NCI-H82 (cell line): ENCODE results near the gene DMAC2L.
A peak's percentile ranks its signal among the peaks of the same experiment; 100 is the strongest.
"Not testable (repeated sequence)": the region's sequence is repeated elsewhere in the genome, so short reads cannot be mapped to it uniquely, and the experiment has no call there.

ENCODE experiments used
- DNase-seq: peaks from one replicate; lab custom pipeline; 2025; lab: John Stamatoyannopoulos, UW

Gene DMAC2L, protein sequence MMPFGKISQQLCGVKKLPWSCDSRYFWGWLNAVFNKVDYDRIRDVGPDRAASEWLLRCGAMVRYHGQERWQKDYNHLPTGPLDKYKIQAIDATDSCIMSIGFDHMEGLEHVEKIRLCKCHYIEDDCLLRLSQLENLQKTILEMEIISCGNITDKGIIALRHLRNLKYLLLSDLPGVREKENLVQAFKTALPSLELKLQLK

GRCh38 chr14:50311972-50312733 lies at the start of gene DMAC2L, which contains the start of gene L2HGDH:
Gene DMAC2L (plus strand): TSS chr14:50312324. CDS start chr14:50321488, 9,164 bp downstream.
Gene L2HGDH (minus strand): TSS chr14:50312229. CDS start chr14:50312150, 79 bp downstream.
- DNase-seq, result peak; percentile 96

GRCh38 chr14:50262865-50263264 lies 49.3 kb upstream of the DMAC2L start:
- DNase-seq, result no peak

GRCh38 chr14:50263321-50263720 lies 48.8 kb upstream of the DMAC2L start:
- DNase-seq, result no peak

GRCh38 chr14:50265029-50265428 lies 47.1 kb upstream of the DMAC2L start:
- no peak for DNase-seq

DNA sequence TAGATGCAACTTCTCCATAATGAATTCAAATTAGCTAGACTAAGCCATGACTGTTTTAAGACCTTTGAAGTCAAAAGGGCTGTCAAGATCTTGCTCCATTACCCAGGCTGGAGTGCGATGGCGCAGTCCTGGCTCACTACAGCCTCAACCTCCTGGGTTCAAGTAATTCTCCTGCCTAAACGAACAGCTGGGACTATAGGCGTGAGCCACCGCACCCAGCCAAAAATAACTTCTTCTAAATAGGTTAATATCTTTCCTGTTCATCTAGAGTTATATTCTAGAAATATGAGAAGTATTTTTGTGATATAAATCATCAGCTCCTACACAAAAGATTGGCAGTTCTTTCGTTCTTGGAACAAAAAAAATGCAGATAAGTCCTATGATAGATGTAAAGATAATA lies 41.2 kb upstream of the DMAC2L start:
- DNase-seq, result no peak

DNA sequence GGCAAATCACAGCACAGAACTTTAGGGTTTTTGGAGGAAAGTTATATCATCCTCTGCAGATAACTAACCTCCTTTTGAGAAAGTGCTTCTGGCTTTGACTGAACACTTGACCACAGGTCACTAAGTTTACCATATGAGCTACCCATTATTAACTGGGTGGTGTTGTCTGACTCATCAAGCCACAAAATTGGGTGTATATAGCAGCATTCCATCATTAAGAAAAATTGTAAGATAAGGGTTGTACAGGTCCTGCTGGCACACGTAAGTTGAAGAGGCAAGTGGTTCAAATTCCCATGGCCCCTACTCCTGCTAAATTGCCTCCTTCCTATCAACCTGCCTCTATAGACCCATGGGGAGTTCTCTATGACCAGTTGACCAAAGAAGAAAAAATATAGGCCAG lies 39.6 kb upstream of the DMAC2L start:
- DNase-seq, result no peak

DNA sequence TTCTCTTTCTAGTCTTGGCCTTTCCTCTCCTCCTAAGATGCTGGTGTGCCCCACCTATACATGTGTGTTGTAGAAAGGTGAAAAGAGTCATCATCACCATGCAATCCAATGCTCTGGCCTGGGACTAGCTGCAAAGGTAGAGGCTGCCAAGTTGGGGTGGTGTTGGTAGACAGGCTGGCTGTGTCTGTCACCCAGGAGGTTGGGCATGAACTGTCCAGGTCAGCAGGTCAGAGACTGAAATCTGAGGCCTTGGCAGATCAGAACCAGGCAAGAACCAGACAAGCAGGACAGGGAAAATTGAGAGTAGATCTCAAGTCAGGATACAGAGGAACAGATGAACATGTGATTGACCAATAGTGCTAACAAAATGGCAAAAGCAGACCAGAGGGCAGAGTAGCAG lies 26.3 kb upstream of the DMAC2L start:
- no peak for DNase-seq

- DNase-seq, result no peak
Measured at GRCh38 chr14:50288146-50288545, 24.0 kb upstream of the DMAC2L start.

GRCh38 chr14:50290306-50290705 lies 21.8 kb upstream of the DMAC2L start:
- DNase-seq, result no peak

DNA sequence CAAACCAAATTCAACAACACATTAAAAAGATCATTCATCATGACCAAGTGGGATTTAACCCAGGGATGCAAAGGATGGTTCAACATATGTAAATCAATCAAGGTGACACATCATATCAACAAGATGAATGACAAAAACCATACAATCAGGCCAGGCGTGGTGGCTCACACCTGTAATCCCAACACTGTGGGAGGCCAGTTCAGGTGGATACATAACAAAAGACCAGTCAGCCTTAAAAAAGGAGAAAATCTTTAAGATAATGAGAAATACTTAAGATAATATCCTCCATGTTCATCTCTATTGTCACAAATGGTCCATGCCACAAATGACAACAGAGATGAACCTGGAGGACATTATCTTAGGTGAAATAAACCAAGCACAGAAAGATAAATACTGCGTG lies 12.5 kb upstream of the DMAC2L start:
- no peak for DNase-seq

DNA sequence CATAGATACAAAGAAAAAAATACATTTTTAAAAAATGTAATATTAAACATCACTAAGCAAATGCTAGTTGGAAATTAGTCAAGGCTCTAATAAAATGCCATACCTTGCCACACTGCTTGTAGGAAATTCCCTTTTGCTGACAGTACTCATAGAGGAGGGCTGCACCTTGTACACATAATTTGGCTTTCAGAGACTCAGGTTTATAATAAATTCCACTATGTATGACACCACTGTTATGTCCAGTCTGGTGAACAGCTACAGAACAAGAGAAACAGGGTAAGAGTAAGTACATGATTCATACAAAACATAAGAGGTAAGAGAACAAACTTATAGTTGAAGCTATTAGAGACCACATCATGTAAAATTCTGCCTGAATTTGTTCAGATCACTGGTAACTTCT lies 10.2 kb upstream of the DMAC2L start:
- DNase-seq, result no peak

- no peak for DNase-seq
Measured at GRCh38 chr14:50303744-50304471, 8.2 kb upstream of the DMAC2L start.

GRCh38 chr14:50308363-50308915 lies 3.7 kb upstream of the DMAC2L start:
- no peak for DNase-seq

DNA sequence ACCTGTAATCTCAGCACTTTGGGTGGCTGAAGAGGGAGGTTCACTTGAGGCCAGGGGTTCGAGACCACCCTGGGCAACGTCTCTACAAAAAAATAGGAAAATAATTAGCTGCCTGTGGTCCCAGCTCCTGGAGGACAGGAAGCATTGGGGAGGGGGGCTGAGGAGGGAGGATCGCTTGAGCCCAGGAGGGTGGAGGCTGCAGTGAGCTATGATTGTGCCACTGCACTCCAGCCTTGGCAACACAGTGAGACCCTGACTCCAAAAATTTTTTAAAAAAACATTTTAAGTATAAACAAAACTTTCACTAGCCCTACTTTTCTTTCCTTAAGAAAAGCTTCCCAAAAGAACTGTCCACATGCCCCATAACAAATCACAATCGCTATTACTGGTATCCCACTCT lies 1.7 kb upstream of the DMAC2L start:
- DNase-seq, result no peak

DNA sequence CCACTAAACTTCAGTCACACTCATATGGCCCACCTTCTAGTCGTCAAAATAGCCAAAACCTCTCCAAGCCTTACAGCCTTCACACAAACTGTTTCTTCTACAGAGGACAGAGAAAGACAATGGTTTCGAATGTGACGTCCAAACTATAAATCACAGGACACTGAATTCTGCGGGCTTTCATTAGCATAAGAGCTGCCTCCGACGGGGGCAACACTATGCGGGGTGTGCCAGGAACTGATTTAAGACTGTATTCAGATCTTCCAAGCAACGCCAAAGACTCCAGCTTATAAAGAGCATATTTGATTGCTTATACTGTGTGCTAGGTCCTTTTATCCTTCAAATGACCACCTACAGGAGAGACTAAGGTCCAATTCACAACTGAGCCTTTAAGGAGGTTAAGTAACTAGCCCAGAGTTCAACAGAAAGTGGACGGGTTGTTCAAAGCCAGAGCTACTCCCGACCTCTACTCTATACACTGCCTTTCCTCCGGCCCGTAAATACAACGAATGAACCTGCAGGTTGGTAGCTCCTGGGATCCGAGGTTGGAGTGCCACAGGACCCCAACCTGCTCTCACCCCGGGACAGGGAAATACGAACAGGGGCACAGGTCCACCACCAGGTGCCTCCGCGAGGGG lies 670 bp upstream of the DMAC2L start:
- DNase-seq, result peak; percentile 60

GRCh38 chr14:50312734-50313054 lies 570 bp downstream of the DMAC2L start:
- no peak for DNase-seq

- DNase-seq, result not testable (repeated sequence)
Measured at GRCh38 chr14:50314098-50314497, 2.0 kb downstream of the DMAC2L start.

GRCh38 chr14:50318031-50318626 lies 6.0 kb downstream of the DMAC2L start:
- DNase-seq, result peak; percentile 14

GRCh38 chr14:50319293-50319692 lies 7.2 kb downstream of the DMAC2L start:
- no peak for DNase-seq

DNA sequence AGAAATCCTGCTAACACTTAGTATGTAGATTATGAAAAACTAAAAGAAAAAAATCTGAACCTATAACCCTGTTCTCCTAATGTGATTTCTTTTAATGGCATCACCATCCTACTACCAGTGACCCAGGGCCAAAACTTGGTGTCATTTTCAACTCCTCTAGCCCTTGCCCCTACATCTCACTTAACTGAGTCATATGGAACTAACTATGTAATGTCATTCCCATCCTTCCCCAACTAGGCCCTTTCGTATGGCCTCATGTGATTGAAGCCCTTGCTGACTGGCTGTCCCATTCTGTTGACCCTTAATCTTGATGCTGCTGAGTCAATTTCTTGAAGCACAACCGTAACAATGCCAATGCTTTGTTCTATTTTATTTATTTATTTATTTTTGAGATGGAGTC lies 7.6 kb downstream of the DMAC2L start:
- no peak for DNase-seq

GRCh38 chr14:50320283-50320682 lies 8.2 kb downstream of the DMAC2L start:
- no peak for DNase-seq
